ENCODE data around the gene NEK6. TPM values are rescaled to one million over a fixed set of nuclear protein-coding genes. Genes with fewer than 3 reads are reported as not detected.

The NEK6 gene
- total RNA-seq, 1 donor from 2014 or later = 3.0 TPM

DNA sequence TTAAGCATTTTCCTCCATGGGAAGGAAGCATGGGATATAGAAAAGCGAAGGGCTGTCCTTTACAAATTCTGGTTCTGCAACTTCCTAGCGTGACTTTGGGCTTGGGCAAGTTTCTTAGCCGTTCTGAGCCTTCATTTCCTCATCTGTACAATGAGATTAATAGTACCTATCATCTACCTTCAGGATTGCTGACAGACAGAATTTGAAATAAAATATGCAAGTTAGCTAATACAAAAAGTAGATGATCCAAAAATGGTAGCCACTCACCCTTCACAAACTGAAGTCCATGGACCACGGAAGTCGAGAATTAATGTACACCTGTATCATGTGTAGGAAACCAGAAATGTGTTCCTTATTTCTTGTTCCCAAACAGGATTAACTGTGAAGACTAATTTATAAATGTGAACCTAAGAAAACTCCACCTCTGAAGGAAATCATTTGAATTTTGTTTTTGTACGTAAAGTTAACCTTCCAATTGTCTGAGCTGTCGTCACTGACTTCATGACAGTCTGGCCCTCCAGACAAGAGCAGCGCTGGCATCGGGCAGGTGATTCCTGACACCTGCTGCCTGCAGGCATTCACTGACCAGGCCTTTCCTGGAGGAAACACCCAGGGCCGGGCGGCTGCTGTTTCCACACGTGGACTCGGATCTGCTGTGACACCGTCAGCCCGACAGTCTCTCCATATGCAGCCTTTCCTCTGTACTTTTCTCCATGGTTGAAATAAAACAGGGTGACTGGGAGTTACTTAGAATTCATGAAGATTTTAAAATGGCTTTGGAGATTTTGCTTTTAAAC lies 94.1 kb downstream of the NEK6 start:
- intact Hi-C loops (cut with micrococcal nuclease) = no loop called here

- intact Hi-C loops (cut with micrococcal nuclease) = no loop called here
These were observed 94.9 kb downstream of the NEK6 start for GRCh38 chr9:124352616-124353015.

- intact Hi-C loops (cut with micrococcal nuclease) = no loop called here
These were observed 95.5 kb downstream of the NEK6 start for GRCh38 chr9:124353166-124353768.

GRCh38 chr9:124353811-124354274 lies 96.1 kb downstream of the NEK6 start:
- intact Hi-C loops (cut with micrococcal nuclease) = no loop called here

DNA sequence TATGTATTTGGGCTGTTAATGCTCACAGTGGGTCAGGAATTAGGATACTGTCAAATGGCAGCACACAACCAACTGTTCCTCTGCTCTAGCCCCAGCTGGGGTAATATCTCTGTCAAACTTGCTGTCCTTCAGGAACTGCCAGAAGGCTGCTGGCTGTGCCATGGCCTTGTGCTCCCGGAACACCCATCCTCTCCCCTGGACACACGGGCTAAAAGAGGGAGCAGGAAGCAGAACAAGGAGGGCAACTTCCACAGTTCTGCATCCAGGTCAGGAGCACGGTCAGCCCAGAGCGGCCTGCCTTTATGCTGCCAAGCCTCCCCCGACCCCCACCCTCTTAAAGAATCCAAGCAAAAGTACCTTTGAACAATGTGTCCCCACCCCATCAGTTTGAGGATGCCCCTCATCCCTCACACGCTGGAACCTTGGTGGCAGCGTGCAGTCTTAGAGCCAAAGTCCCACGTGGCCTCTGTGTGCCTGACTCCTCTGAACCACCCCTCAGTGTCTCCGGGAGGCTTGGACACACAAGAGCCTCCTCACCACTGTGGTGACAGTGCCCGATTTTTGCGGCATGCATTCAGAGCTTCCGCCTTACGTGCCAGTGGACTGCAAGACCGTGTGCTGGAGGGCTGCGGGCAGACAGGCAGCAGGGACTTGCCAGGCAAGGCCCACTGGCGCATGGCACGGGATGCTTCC lies 96.7 kb downstream of the NEK6 start:
- intact Hi-C loops (cut with micrococcal nuclease) = no loop called here

DNA sequence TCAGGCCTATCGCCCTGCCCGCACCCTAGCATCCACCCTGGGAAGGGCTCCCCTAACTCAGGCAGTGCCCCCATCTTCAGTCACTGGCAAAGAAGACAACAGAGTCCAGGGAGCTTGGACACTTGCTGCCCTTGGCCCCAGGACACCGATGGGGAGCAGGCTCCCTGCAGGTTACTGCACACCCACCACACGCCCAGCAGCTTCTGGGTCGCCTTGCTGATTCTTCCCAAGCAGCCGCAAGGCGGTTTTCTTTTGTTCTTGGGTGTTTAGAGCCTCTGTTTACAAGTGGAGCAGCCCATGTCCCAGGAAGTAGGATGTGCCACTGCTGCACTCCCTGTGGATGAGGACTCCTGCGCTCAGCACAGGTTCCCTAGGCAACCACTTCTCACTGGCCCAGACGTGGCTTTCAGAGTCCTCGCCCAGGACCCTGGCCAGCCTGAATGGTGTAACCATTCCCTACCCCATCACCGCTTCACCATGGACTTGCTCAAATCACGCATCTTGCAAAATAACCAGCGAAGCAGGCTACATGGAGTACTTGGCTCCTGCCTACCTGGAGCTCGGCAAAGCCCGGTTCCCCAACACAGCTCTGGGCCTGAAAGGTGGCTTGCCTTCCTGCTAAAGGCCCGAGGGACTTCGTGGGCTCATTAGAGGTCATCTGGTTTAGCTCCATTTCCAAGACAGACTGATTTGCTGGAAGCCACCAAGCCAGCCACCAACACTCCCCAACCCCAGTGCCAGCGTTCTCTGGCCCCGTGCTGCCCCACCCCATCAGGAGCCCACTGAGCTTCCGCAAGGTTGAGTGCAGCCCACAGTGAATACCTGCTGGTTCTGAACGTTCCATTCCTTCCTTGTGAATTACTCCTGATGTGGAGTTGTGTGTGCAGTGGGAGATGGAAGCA lies 97.5 kb downstream of the NEK6 start:
- intact Hi-C loops (cut with micrococcal nuclease) = no loop called here

GRCh38 chr9:124355941-124356744 lies 98.4 kb downstream of the NEK6 start:
- intact Hi-C loops (cut with micrococcal nuclease) = no loop called here

DNA sequence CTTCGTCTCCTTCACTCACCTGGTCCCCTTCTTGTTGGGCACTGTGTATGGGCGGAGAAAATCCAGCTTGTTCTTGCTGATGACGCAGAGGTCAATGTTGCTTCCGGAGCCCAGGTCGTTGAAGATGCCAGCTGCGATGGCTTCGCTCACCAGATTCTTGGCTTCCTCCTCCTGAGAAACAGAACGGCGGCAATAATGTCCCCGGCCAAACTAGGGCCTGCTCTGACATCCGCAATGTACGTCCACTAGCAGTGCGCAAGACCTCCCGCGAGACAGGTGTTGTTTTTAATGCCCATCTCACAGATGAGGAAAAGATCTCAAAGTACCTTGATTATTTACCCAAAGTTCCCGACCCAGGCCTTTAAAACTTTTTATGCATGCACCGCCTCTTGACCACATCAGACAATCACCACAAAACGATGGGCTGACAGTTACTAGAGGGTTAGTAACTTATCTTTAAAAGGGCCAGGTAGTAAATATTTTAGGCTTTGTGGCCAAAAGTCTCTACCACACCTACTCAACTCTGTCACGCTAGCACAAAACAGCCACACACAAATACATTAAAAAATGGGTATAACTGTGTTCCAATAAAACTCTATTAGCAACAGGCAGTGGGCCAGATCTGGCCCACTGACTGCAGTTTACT lies 99.1 kb downstream of the NEK6 start:
- intact Hi-C loops (cut with micrococcal nuclease) = no loop called here

DNA sequence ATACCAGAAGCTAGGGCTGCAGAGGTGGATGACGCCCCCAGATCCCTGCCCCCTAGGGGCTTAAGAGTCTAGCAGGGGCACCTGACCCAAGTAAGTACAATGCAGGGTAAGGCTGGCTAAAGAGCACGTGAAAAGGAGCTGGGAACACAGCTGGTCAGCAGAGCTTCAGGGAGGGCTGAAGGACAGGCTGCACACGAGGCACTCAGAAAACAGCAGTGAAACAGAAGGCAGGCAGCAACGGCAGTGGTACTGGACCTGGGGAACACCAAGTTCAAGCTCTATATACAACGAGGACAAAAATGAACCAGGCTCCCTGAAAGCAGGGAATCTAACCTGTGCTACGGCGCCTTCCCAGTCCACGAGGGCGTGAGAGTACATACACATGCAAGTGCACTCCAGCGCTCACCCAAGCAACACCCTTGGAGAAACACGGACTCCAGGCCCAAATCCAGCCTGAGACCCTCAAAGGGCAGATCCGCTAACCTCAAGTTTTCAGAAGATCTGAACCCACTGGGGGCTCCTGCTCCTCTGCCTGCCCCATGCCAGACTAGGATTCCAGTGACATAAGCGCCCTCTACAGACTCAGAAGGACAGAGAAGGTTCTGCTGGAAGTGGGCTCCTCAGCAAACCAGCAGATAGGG lies 100.1 kb downstream of the NEK6 start:
- intact Hi-C loops (cut with micrococcal nuclease) = no loop called here

DNA sequence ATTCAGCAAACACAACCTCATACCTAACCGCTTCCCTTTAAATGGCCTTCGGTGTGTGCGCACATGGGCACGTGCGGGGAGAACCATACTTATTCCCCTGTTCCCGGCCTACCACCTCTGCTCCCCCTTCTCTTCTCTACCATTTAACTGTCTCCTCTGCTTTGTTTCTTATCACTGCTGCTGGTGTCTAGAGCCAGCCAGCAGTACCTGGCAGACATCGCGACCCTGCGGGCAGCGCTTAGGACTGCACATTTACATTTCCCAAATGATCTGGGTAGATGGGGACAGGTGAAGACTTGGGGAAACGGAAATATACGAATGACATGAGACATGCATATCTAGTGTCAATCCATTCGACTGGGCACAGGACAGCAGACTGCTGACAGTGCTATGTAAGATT lies 100.9 kb downstream of the NEK6 start:
- intact Hi-C loops (cut with micrococcal nuclease) = no loop called here

- intact Hi-C loops (cut with micrococcal nuclease) = no loop called here
These were observed 101.7 kb downstream of the NEK6 start for GRCh38 chr9:124359426-124359825.

GRCh38 chr9:124359855-124360678 lies 102.3 kb downstream of the NEK6 start:
- intact Hi-C loops (cut with micrococcal nuclease) = no loop called here

DNA sequence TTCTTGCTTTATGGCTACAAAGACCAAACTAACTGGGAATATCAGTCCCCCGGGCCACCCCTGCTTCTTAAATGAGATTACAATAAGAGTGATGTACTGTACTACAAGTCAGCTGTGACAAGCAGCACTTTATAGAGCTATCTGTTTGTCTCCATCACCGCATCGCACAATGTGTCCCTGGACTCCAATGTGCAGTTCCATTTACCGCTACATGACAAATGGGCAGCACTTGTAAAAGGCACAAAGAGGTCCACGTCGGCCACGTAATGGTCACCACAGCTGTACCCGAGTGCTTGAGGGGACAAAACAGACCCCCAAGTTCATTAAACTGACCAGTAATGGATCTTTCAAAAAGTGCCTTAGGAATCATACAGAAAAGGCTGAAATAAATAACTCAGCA lies 103.4 kb downstream of the NEK6 start:
- intact Hi-C loops (cut with micrococcal nuclease) = no loop called here

GRCh38 chr9:124363326-124364096 lies 105.8 kb downstream of the NEK6 start:
- intact Hi-C loops (cut with micrococcal nuclease) = no loop called here

DNA sequence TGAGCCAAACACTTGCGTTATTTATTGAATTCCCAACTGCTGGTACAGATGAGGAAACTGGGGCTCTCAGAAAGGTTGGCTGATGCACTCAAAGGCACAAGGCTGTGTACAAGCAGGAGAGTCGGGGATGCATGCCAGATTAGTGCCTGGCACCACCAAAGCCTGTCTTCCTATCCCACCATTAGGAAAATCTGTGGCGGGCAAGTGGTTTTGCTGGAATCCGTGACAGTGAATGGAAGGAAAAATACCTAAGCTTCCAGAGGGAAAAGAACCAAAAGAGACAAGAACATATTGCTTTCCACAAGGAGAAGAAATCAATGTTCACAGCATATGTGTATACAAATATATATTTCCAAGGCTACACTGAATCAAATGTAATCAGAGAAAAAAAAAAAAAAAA lies 106.4 kb downstream of the NEK6 start:
- intact Hi-C loops (cut with micrococcal nuclease) = no loop called here

DNA sequence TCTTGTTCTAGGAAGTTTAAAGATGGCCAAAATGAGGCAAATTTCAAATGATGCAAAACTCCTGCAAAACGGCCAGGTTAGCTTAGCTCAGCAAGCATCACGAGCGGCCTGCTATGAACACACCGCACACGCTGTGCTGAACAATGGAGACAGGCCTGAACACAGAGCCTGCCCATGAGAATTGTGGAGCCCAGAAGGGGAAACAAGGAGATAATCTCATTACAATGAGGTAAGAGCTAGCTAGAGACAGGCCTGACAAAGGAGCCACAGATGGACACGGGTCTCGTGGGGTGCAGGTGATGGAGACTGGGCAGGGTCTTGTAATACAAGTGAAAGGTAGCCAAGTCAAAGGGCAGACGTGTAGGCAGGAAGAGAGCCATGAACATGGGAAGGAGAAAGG lies 107.3 kb downstream of the NEK6 start:
- intact Hi-C loops (cut with micrococcal nuclease) = no loop called here

GRCh38 chr9:124366476-124367220 lies 108.9 kb downstream of the NEK6 start:
- intact Hi-C loops (cut with micrococcal nuclease) = no loop called here

All from T-helper 1 cell treated with Interleukin-12 subunit alpha and Interleukin-12 subunit beta and Interleukin-4 antibody, amounts not matched to agents 30 ng/mL and 1 ng/mL, for 36 hours (primary cell).